ENCODE measurements around the gene XXYLT1. TPM values are rescaled to one million over a fixed set of nuclear protein-coding genes. Genes with fewer than 3 reads are reported as not detected.
A peak's percentile ranks its signal among the peaks of the same experiment; 100 is the strongest.

The XXYLT1 gene
- total and polyA plus RNA-seq, 9 of the 15 experiments (the other 6 are each of a cell fraction or from before 2014, with no cell fraction given): 1.9 to 18.9 (median 15.0) TPM

DNA sequence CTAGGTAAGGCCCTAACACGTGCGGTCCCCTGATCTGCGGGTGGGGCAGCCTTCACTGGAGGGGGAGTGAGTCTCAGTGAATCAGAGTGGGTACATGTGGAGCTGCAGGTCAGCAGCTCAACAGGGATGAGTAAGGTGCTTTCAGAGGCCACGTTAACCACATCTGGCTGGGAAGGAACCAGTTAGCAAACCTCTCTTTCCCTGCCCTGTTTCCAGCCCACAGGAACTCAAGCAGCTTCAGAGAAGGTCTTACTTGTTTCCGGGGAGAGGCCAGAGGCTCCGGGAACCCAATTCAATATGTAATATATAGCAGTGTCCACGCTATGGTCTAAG lies 175.3 kb downstream of the XXYLT1 start:
- no TSS peak for BruUV-seq (replicated peaks)
- WGBS (ENCODE audit: insufficient coverage, low coverage, missing lambda C conversion rate): 74% methylated on average over 7 of the region's 7 CpGs
- no peak overlapping the region for H3K4me3 ChIP-seq
- no peaks in the 10 kb centered on the region for H4K20me1 ChIP-seq (replicated peaks; ENCODE audit: control insufficient read depth, insufficient read depth, low read length)
- intact Hi-C loops (cut with micrococcal nuclease): no loop called here
- H3K79me2 ChIP-seq (ENCODE audit: control insufficient read depth, insufficient read depth, low read length): no peaks in the 10 kb centered on the region
- H3K27ac ChIP-seq (ENCODE audit: extremely low read depth, low read depth, low read length): no peak overlapping the region
- FAIRE-seq: no peak
- H3K36me3 ChIP-seq (ENCODE audit: control insufficient read depth, insufficient read depth, low read length): no peaks in the 10 kb centered on the region
- no peaks in the 10 kb centered on the region for H3K9me1 ChIP-seq (ENCODE audit: control insufficient read depth, insufficient read depth, low read length)
- ChIA-PET POLR2A (no interaction called here), CTCF (ENCODE audit: low intra/inter-chr PET ratio) (no interaction called here)
- peaks cover 0 to 11% of the 10 kb centered on the region in 2 experiments; a peak in 2 of 5 replicates for H3K4me1 ChIP-seq (replicated peaks in 1 of 2; ENCODE audit: control insufficient read depth in 2 of 2, insufficient read depth in 2 of 2, low read length in 2 of 2)
- H3K27me3 ChIP-seq (ENCODE audit: control insufficient read depth in 2 of 2, insufficient read depth in 2 of 2, low read length in 2 of 2): no peaks in the 10 kb centered on the region; a peak in 1 of 5 replicates
- H3K4me2 ChIP-seq (ENCODE audit: insufficient read depth, low read length): no peak overlapping the region
- ATAC-seq: peak; percentile 31; the same call in 2 of the 3 replicates
- peak overlapping the region in 1 of 2 experiments; percentile 78; a peak in 2 of 4 replicates for H3K9ac ChIP-seq (ENCODE audit: insufficient read depth in 1 of 2, low read depth in 2 of 2, low read length in 2 of 2)
- in situ Hi-C loops (cut with MboI): no loop called here
- no peak for TF ChIP-seq SMARCC2 (IDR thresholded peaks at IDR 0.05; ENCODE audit: low read depth)
- TF ChIP-seq, protein P1, sequence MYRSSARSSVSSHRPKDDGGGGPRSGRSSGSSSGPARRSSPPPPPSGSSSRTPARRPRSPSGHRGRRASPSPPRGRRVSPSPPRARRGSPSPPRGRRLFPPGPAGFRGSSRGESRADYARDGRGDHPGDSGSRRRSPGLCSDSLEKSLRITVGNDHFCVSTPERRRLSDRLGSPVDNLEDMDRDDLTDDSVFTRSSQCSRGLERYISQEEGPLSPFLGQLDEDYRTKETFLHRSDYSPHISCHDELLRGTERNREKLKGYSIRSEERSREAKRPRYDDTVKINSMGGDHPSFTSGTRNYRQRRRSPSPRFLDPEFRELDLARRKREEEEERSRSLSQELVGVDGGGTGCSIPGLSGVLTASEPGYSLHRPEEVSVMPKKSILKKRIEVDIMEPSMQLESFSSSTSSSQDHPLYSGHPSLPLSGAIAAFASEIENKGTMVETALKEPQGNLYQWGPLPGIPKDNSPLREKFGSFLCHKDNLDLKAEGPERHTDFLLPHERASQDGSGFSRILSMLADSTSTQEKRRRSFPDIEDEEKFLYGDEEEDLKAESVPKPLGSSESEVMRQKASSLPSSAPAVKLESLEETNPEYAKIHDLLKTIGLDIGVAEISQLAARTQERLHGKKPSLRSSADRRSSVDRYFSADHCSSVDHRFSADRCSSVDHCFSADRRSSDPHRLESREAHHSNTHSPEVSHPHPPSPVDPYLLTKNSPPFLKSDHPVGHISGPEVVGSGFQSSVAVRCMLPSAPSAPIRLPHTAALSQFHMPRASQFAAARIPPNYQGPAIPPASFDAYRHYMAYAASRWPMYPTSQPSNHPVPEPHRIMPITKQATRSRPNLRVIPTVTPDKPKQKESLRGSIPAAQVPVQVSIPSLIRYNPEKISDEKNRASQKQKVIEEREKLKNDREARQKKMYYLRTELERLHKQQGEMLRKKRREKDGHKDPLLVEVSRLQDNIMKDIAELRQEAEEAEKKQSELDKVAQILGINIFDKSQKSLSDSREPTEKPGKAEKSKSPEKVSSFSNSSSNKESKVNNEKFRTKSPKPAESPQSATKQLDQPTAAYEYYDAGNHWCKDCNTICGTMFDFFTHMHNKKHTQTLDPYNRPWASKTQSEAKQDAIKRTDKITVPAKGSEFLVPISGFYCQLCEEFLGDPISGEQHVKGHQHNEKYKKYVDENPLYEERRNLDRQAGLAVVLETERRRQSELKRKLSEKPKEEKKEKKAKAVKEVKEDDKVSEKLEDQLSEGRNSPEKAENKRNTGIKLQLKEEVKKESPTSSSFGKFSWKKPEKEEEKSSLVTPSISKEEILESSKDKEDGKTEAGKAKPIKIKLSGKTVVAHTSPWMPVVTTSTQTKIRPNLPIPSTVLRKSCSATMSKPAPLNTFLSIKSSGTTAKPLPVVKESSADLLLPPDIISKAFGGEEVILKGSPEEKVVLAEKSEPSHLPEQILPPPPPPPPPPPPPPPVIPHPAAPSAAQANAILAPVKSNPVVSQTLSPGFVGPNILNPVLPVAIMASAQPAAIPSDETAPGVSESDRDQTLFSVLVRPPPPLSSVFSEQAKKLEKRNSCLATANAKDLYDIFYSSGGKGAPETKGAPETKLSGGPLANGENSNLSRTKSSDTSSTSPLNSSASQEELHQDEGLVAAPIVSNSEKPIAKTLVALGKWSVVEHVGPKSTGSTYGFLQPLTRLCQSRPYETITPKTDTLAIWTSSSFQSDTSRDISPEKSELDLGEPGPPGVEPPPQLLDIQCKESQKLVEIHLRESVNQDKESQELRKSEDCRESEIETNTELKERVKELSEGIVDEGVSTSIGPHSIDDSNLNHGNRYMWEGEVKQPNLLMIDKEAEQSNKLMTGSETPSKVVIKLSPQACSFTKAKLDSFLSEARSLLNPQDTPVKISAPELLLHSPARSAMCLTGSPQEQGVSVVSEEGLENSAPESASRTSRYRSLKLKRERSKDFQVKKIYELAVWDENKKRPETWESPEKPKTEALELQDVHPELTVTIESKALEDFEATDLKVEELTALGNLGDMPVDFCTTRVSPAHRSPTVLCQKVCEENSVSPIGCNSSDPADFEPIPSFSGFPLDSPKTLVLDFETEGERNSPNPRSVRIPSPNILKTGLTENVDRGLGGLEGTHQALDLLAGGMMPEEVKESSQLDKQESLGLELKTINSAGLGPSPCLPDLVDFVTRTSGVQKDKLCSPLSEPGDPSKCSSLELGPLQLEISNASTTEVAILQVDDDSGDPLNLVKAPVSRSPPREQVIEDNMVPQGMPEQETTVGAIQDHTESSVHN (IDR thresholded peaks at IDR 0.05; ENCODE audit: borderline replicate concordance in 1 of 2, low read depth in 1 of 2): no peak
- TF ChIP-seq, protein P2, sequence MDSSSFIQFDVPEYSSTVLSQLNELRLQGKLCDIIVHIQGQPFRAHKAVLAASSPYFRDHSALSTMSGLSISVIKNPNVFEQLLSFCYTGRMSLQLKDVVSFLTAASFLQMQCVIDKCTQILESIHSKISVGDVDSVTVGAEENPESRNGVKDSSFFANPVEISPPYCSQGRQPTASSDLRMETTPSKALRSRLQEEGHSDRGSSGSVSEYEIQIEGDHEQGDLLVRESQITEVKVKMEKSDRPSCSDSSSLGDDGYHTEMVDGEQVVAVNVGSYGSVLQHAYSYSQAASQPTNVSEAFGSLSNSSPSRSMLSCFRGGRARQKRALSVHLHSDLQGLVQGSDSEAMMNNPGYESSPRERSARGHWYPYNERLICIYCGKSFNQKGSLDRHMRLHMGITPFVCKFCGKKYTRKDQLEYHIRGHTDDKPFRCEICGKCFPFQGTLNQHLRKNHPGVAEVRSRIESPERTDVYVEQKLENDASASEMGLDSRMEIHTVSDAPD (CRISPR knock-in tag; IDR thresholded peaks at IDR 0.05): no peak
- TF ChIP-seq CC2D1A (IDR thresholded peaks at IDR 0.05): no peak
- no peak for TF ChIP-seq NR1H2 (CRISPR knock-in tag; IDR thresholded peaks at IDR 0.05)
- no peak for TF ChIP-seq MEIS2 (IDR thresholded peaks at IDR 0.05; ENCODE audit: partially characterized antibody)
- no peak for DNase-seq (ENCODE audit: extremely low read depth in 1 of 4, low spot score in 3 of 4)
- H2AFZ ChIP-seq (ENCODE audit: low read depth, low read length): no peak overlapping the region
- no peaks in the 10 kb centered on the region for H3K9me3 ChIP-seq (replicated peaks; ENCODE audit: control insufficient read depth, insufficient read depth, low read depth, low read length)

Measured in K562 (cell line).